PC-3 (cell line): ENCODE data around the gene NDUFB3.
"Not testable (repeated sequence)": the region's sequence is repeated elsewhere in the genome, so short reads cannot be mapped to it uniquely, and the experiment has no call there.

ENCODE experiments used
- CTCF ChIP-seq: fragments of 300-600 bp; sonication (generic); conservative IDR thresholded peaks from 2 replicates; pipeline ENCODE4 v1.5.1; 2017; ENCODE audit warnings: antibody characterized with exemption, low read depth, mild to moderate bottlenecking, low read length
- EZH2 ChIP-seq: fragments of 300-600 bp; sonication (generic); IDR thresholded peaks from one replicate; pipeline ENCODE4 v1.6.1; 2017; ENCODE audit warnings: antibody characterized with exemption, mild to moderate bottlenecking, low read length; ENCODE audit not compliant: unreplicated experiment

- not testable (repeated sequence) for TF ChIP-seq CTCF, EZH2
Measured at GRCh38 chr2:201117735-201118094, 45.9 kb downstream of the NDUFB3 start.
